GM19395 (cell line): ENCODE data around the gene ACOX3.
"Not testable (repeated sequence)": the region's sequence is repeated elsewhere in the genome, so short reads cannot be mapped to it uniquely, and the experiment has no call there.

ENCODE experiments used
- ATAC-seq: cut with Tn5 transposase; IDR thresholded peaks from one replicate; pipeline ENCODE4 v1.9.1; 2021; ENCODE audit warnings: mild to moderate bottlenecking, moderate library complexity; ENCODE audit not compliant: unreplicated experiment

The ACOX3 gene

GRCh38 chr4:8342651-8343261 lies 97.8 kb downstream of the ACOX3 start:
- no peak for ATAC-seq

- ATAC-seq, result no peak
Observed at GRCh38 chr4:8341691-8342090, 98.8 kb downstream of the ACOX3 start.

- ATAC-seq, result not testable (repeated sequence)
Observed at GRCh38 chr4:8341281-8341680, 99.2 kb downstream of the ACOX3 start.

- ATAC-seq, result no peak
Observed at GRCh38 chr4:8340781-8341241, 99.7 kb downstream of the ACOX3 start.

- no peak for ATAC-seq
Observed at GRCh38 chr4:8338351-8338961, 102.1 kb downstream of the ACOX3 start.

- no peak for ATAC-seq
Observed at GRCh38 chr4:8336412-8337075, 104.0 kb downstream of the ACOX3 start.

- ATAC-seq, result no peak
Observed at GRCh38 chr4:8335848-8336247, 104.7 kb downstream of the ACOX3 start.

GRCh38 chr4:8334786-8335460 lies 105.6 kb downstream of the ACOX3 start:
- ATAC-seq, result no peak

- ATAC-seq, result no peak
Observed at GRCh38 chr4:8333726-8334460, 106.6 kb downstream of the ACOX3 start.

GRCh38 chr4:8332891-8333331 lies 107.6 kb downstream of the ACOX3 start:
- no peak for ATAC-seq

GRCh38 chr4:8332038-8332857 lies 108.3 kb downstream of the ACOX3 start:
- ATAC-seq, result no peak

GRCh38 chr4:8331575-8331955 lies 109.0 kb downstream of the ACOX3 start:
- no peak for ATAC-seq

GRCh38 chr4:8330821-8331574 lies 109.5 kb downstream of the ACOX3 start:
- ATAC-seq, result no peak

- no peak for ATAC-seq
Observed at GRCh38 chr4:8329859-8330761, 110.4 kb downstream of the ACOX3 start.

GRCh38 chr4:8329560-8329858 lies 111.0 kb downstream of the ACOX3 start:
- no peak for ATAC-seq

GRCh38 chr4:8328866-8329559 lies 111.5 kb downstream of the ACOX3 start:
- ATAC-seq, result no peak

- no peak for ATAC-seq
Observed at GRCh38 chr4:8328456-8328855, 112.1 kb downstream of the ACOX3 start.

GRCh38 chr4:8326206-8326605 lies 114.3 kb downstream of the ACOX3 start:
- no peak for ATAC-seq
